SK-N-SH (cell line): ENCODE data around the gene NMNAT1. TPM values are rescaled to one million over a fixed set of nuclear protein-coding genes. Genes with fewer than 3 reads are reported as not detected.

Source experiments
- CTCF ChIA-PET: fragments of 300-600, 350-600 bp; formaldehyde crosslinking; extraction: SDS; loops from one replicate; lab custom pipeline; 2021; lab: Yijun Ruan, JAX
- POLR2A ChIA-PET: fragments of 350-600 bp; sonication (Branson Sonifier 250); formaldehyde crosslinking; extraction: SDS; loops from one replicate; lab custom pipeline; 2020; ENCODE audit warnings: antibody characterized with exemption, inconsistent platforms; lab: Yijun Ruan, JAX
- DNase-seq: peaks from one replicate; pipeline ENCODE4 v3.0.0; 2012
- H2AFZ ChIP-seq: fragments of 200-600 bp; sonication (generic); 2 replicates; pipeline ENCODE4 v1.8.1; 2016; ENCODE audit warnings: antibody characterized with exemption, mild to moderate bottlenecking, low read depth
- H3F3A ChIP-seq: fragments of 200-600 bp; sonication (generic); replicated peaks from 2 replicates; pipeline ENCODE3; 2016; ENCODE audit warnings: antibody characterized with exemption, mild to moderate bottlenecking; ENCODE audit not compliant: insufficient read depth
- H3K27ac ChIP-seq, 2 experiments: fragments of 200-500 bp in 1 of 2; fragments of 200-600 bp in 1 of 2; sonication (Bioruptor generic) in 1 of 2; sonication (generic), shearing (Covaris generic) in 1 of 2; 2 replicates each; pipeline versions ENCODE4 v1.5.1 to v1.6.1; 2014 to 2016; ENCODE audit warnings: low read depth in 2 of 2, inconsistent platforms in 1 of 2, low read length in 1 of 2, mild to moderate bottlenecking in 1 of 2, mixed read lengths in 1 of 2
- H3K27me3 ChIP-seq: fragments of 200-600 bp; sonication (generic), shearing (Covaris generic); 2 replicates; pipeline ENCODE4 v1.6.1; 2016; ENCODE audit warnings: mixed run types; ENCODE audit not compliant: insufficient read depth
- H3K36me3 ChIP-seq, 2 experiments: fragments of 200-500 bp in 1 of 2; fragments of 200-600 bp in 1 of 2; sonication (Bioruptor generic) in 1 of 2; sonication (generic) in 1 of 2; replicated peaks in 1 of 2; 2 replicates each; pipeline versions ENCODE3 to v1.5.1; 2014 to 2016; ENCODE audit warnings: low read length in 1 of 2, mild to moderate bottlenecking in 1 of 2; ENCODE audit not compliant: insufficient read depth in 2 of 2, control insufficient read depth in 1 of 2
- H3K4me1 ChIP-seq, 2 experiments: fragments of 200-500 bp in 1 of 2; fragments of 200-600 bp in 1 of 2; sonication (Bioruptor generic) in 1 of 2; sonication (generic), shearing (Covaris generic) in 1 of 2; 2 replicates each; pipeline versions ENCODE4 v1.5.1 to v1.6.1; 2014 to 2016; ENCODE audit warnings: low read depth in 1 of 2, low read length in 1 of 2, mixed run types in 1 of 2; ENCODE audit not compliant: insufficient read depth in 2 of 2, control insufficient read depth in 1 of 2
- H3K4me2 ChIP-seq: fragments of 200-600 bp; sonication (generic), shearing (Covaris generic); 2 replicates; pipeline ENCODE4 v1.6.1; 2017; ENCODE audit warnings: mixed run types
- H3K4me3 ChIP-seq, 2 experiments: fragments of 200-500 bp in 1 of 2; fragments of 200-600 bp in 1 of 2; sonication (Bioruptor generic) in 1 of 2; sonication (generic), shearing (Covaris generic) in 1 of 2; 2 replicates each; pipeline versions ENCODE4 v1.5.1 to v1.8.1; 2014 to 2016; ENCODE audit warnings: low read depth in 2 of 2, inconsistent platforms in 1 of 2, low read length in 1 of 2, mild to moderate bottlenecking in 1 of 2, mixed read lengths in 1 of 2, moderate library complexity in 1 of 2
- H3K79me2 ChIP-seq: fragments of 200-600 bp; sonication (generic); 2 replicates; pipeline ENCODE4 v1.8.1; 2017; ENCODE audit warnings: mild to moderate bottlenecking; ENCODE audit not compliant: insufficient read depth
- H3K9ac ChIP-seq: fragments of 200-600 bp; sonication (generic); 2 replicates; pipeline ENCODE4 v1.6.1; 2017; ENCODE audit warnings: mixed run types
- H3K9me2 ChIP-seq: fragments of 200-600 bp; sonication (generic); 2 replicates; pipeline ENCODE4 v1.6.1; 2017; ENCODE audit warnings: mixed run types
- H3K9me3 ChIP-seq: fragments of 200-600 bp; sonication (generic); 2 replicates; pipeline ENCODE4 v1.6.1; 2017; ENCODE audit warnings: mixed run types, mild to moderate bottlenecking, moderate library complexity
- H4K20me1 ChIP-seq: fragments of 200-600 bp; sonication (generic); 2 replicates; pipeline ENCODE4 v1.6.1; 2017; ENCODE audit warnings: mild to moderate bottlenecking, mixed run types; ENCODE audit not compliant: insufficient read depth
- ELF1 ChIP-seq: IDR thresholded peaks from 2 replicates; pipeline ENCODE4 v1.4.0; 2012
- EP300 ChIP-seq, 2 experiments: IDR thresholded peaks; 2 replicates each; pipeline versions ENCODE4 v1.4.0 to v1.6.1; 2012; ENCODE audit warnings: borderline replicate concordance in 1 of 2, low read depth in 1 of 2, low read length in 1 of 2
- EZH2phosphoT487 ChIP-seq: fragments of 200-600 bp; sonication (generic); IDR thresholded peaks from 2 replicates; pipeline ENCODE4 v1.6.1; 2017; ENCODE audit warnings: low read depth, mixed run types, mild to moderate bottlenecking, antibody characterized with exemption, moderate library complexity, borderline replicate concordance
- FOXJ3 ChIP-seq: sonication (generic); formaldehyde crosslinking; IDR thresholded peaks from 2 replicates; pipeline ENCODE4 v1.5.1; 2020; ENCODE audit warnings: mild to moderate bottlenecking, missing genetic modification reagents
- FOXM1 ChIP-seq: IDR thresholded peaks from 2 replicates; pipeline ENCODE4 v1.4.0; 2012; ENCODE audit warnings: low read depth, mild to moderate bottlenecking
- GABPA ChIP-seq: IDR thresholded peaks from 2 replicates; pipeline ENCODE4 v1.4.0; 2012; ENCODE audit warnings: low read depth, mild to moderate bottlenecking
- IRF3 ChIP-seq: fragments of 150-350 bp; IDR thresholded peaks from 2 replicates; pipeline ENCODE4 v1.6.1; 2016; ENCODE audit warnings: mild to moderate bottlenecking, low read depth, low read length
- MAX ChIP-seq: IDR thresholded peaks from 2 replicates; pipeline ENCODE4 v1.4.0; 2012; ENCODE audit warnings: low read depth
- MEF2A ChIP-seq: IDR thresholded peaks from 2 replicates; pipeline ENCODE4 v1.4.0; 2012; ENCODE audit warnings: low read depth, borderline replicate concordance
- MXI1 ChIP-seq: IDR thresholded peaks from 2 replicates; pipeline ENCODE4 v1.6.1; 2012; ENCODE audit warnings: mild to moderate bottlenecking, low read depth, low read length, improper control_type of control experiment
- NFIC ChIP-seq: IDR thresholded peaks from 2 replicates; pipeline ENCODE4 v1.4.0; 2012; ENCODE audit warnings: borderline replicate concordance
- POLR2AphosphoS5 ChIP-seq: IDR thresholded peaks from 2 replicates; pipeline ENCODE4 v1.6.1; 2012; ENCODE audit warnings: low read depth, low read length
- RAD21 ChIP-seq: IDR thresholded peaks from 2 replicates; pipeline ENCODE4 v1.6.1; 2012; ENCODE audit warnings: mild to moderate bottlenecking, low read length
- RCOR1 ChIP-seq: fragments of 150-350 bp; IDR thresholded peaks from 2 replicates; pipeline ENCODE4 v1.6.1; 2017; ENCODE audit warnings: antibody characterized with exemption, low read length
- RFX5 ChIP-seq: IDR thresholded peaks from 2 replicates; pipeline ENCODE4 v1.6.1; 2012; ENCODE audit warnings: mild to moderate bottlenecking, improper control_type of control experiment, low read length
- RXRA ChIP-seq: IDR thresholded peaks from 2 replicates; pipeline ENCODE4 v1.4.0; 2012; ENCODE audit warnings: low read depth, mild to moderate bottlenecking, borderline replicate concordance
- SIN3A ChIP-seq: IDR thresholded peaks from 2 replicates; pipeline ENCODE4 v1.6.1; 2012; ENCODE audit warnings: low read depth, mild to moderate bottlenecking, low read length, moderate library complexity, borderline replicate concordance
- SMC3 ChIP-seq: IDR thresholded peaks from 2 replicates; pipeline ENCODE4 v1.6.1; 2012; ENCODE audit warnings: low read depth, low read length, improper control_type of control experiment
- TAF1 ChIP-seq: IDR thresholded peaks from 2 replicates; pipeline ENCODE4 v1.6.1; 2012; ENCODE audit warnings: low read depth, mild to moderate bottlenecking, low read length, moderate library complexity, borderline replicate concordance
- TEAD4 ChIP-seq: IDR thresholded peaks from 2 replicates; pipeline ENCODE4 v1.4.0; 2012; ENCODE audit warnings: mild to moderate bottlenecking, borderline replicate concordance; ENCODE audit not compliant: insufficient read depth
- USF1 ChIP-seq: IDR thresholded peaks from 2 replicates; pipeline ENCODE4 v1.4.0; 2012; ENCODE audit warnings: low read depth, borderline replicate concordance
- WGBS: methylation state at CpG from one replicate; pipeline ENCODE4 v1.1.6; 2017; ENCODE audit warnings: low lambda C conversion rate; 5-methylcytosine and 5-hydroxymethylcytosine counted together
- polyA plus RNA-seq, 3 experiments: library from polyadenylated mRNA; depleted of rRNA; stranded (reverse); fragments of >200 nt; gene quantifications; 2 replicates each; pipeline ENCODE4 v1.2.3, GENCODE V29; 2012

The NMNAT1 gene
- polyA plus RNA-seq, 1 of the 3 experiments (the other 2 are of a cell fraction), result 7.0 TPM

- TF ChIP-seq SIN3A (no peak), FOXJ3 (CRISPR knock-in tag) (no peak), MXI1 (no peak)
- TF ChIP-seq, all 33 proteins: peak for 0
Measured at GRCh38 chr1:9903801-9904527, 39.3 kb upstream of the NMNAT1 start (continued).

- H3K4me1 ChIP-seq, result peaks cover 0 to 17% of the 10 kb centered on the region in 2 experiments; a peak in 1 of 4 replicates
- no peaks in the 10 kb centered on the region for H3K9me2 ChIP-seq
- WGBS, result 90% methylated on average over 3 of the region's 3 CpGs
- no peak overlapping the region for H3K27ac ChIP-seq
- POLR2A ChIA-PET, result interaction anchor here (0.6 kb wide), 1 partner anchor 12 kb away, joined by 3 read pairs; no protein-coding TSS in a partner anchor
- H3K27me3 ChIP-seq, result no peaks in the 10 kb centered on the region
- DNase-seq, result no peak
- no peak overlapping the region for H3K4me3 ChIP-seq
- no peaks in the 10 kb centered on the region for H3K9me3 ChIP-seq
- no peak overlapping the region for H3K9ac ChIP-seq
- no peaks in the 10 kb centered on the region for H3F3A ChIP-seq
- CTCF ChIA-PET, result interaction anchor here (0.9 to 1.4 kb wide), 3 partner anchors 12 to 140 kb away, joined by 3 read pairs; no protein-coding TSS in a partner anchor
- no peak for TF ChIP-seq EP300 (IDR thresholded peaks at IDR 0.05; ENCODE audit: borderline replicate concordance in 1 of 2, low read depth in 1 of 2, low read length in 1 of 2)
- TF ChIP-seq RCOR1, result no peak
- no peak for TF ChIP-seq RAD21
- no peak for TF ChIP-seq FOXM1
- TF ChIP-seq SMC3, result no peak
- TF ChIP-seq TEAD4, result no peak
- no peak for TF ChIP-seq IRF3
- no peak for TF ChIP-seq FOXJ3 (CRISPR knock-in tag)
- TF ChIP-seq NFIC, result no peak
- no peak for TF ChIP-seq TAF1
- TF ChIP-seq MXI1, result no peak
- no peak for TF ChIP-seq MAX
- no peak for TF ChIP-seq MEF2A
- TF ChIP-seq GABPA, result no peak
- TF ChIP-seq RXRA, result no peak
- no peak for TF ChIP-seq USF1
- no peak for TF ChIP-seq POLR2AphosphoS5
- no peak for TF ChIP-seq RFX5
- TF ChIP-seq ELF1, result no peak
- TF ChIP-seq EZH2phosphoT487, result no peak
- H3K36me3 ChIP-seq, result no peaks in the 10 kb centered on the region
- no peak overlapping the region for H3K4me2 ChIP-seq
- H3K79me2 ChIP-seq, result peaks cover 53% of the 10 kb centered on the region
- H2AFZ ChIP-seq, result no peak overlapping the region
- H4K20me1 ChIP-seq, result 0 out of 2 replicates have a peak, but pooled peaks cover 2% of the 10 kb centered on the region
Measured at GRCh38 chr1:9904596-9904995, 38.7 kb upstream of the NMNAT1 start.
